K562 (cell line): ENCODE results near the gene MPHOSPH9. TPM values are rescaled to one million over a fixed set of nuclear protein-coding genes. Genes with fewer than 3 reads are reported as not detected.

Source experiments
- ATF1 ChIP-seq, 2 experiments: fragments of 450-650 bp in 1 of 2; IDR thresholded peaks; 2 replicates each; pipeline ENCODE4 v1.6.1; 2016; ENCODE audit warnings: missing compliant biosample characterization in 1 of 2, missing genetic modification characterization in 1 of 2
- BCOR ChIP-seq: fragments of 450-650 bp; IDR thresholded peaks from 2 replicates; pipeline ENCODE4 v1.6.1; 2016
- DNMT1 ChIP-seq: fragments of 450-650 bp; IDR thresholded peaks from 2 replicates; pipeline ENCODE4 v1.6.1; 2016; ENCODE audit warnings: antibody characterized with exemption, mild to moderate bottlenecking
- FOXK2 ChIP-seq, 2 experiments: fragments of 450-650 bp; IDR thresholded peaks in 1 of 2; conservative IDR thresholded peaks in 1 of 2; 2 replicates each; pipeline ENCODE4 v1.6.1; 2016; ENCODE audit warnings: low read depth in 2 of 2, mild to moderate bottlenecking in 1 of 2
- NCOA2 ChIP-seq, 2 experiments: fragments of 450-650 bp; IDR thresholded peaks; 2 replicates each; pipeline ENCODE4 v1.6.1; 2018; ENCODE audit warnings: mild to moderate bottlenecking in 2 of 2, moderate library complexity in 1 of 2; ENCODE audit not compliant: partially characterized antibody in 2 of 2
- NR1H2 ChIP-seq: sonication (generic); formaldehyde crosslinking; IDR thresholded peaks from 2 replicates; pipeline ENCODE4 v1.4.0; 2020; ENCODE audit warnings: mild to moderate bottlenecking, missing genetic modification reagents
- PTTG1 ChIP-seq: fragments of 450-650 bp; IDR thresholded peaks from 2 replicates; pipeline ENCODE4 v1.6.1; 2016; ENCODE audit warnings: low read depth, mild to moderate bottlenecking, missing genetic modification characterization, missing compliant biosample characterization
- SIX5 ChIP-seq, 2 experiments: IDR thresholded peaks; 2 replicates each; pipeline ENCODE4 v1.6.1; 2011; ENCODE audit warnings: low read length in 2 of 2, borderline replicate concordance in 1 of 2, low read depth in 1 of 2, mild to moderate bottlenecking in 1 of 2, moderate library complexity in 1 of 2; ENCODE audit not compliant: insufficient read depth in 1 of 2
- ZKSCAN8 ChIP-seq: fragments of 200-800 bp; sonication (Bioruptor generic); IDR thresholded peaks from 2 replicates; pipeline ENCODE4 v1.6.1; 2016; ENCODE audit warnings: missing genetic modification characterization, missing compliant biosample characterization
- ZNF23 ChIP-seq: fragments of 250-450 bp; sonication (Bioruptor Pico); IDR thresholded peaks from 2 replicates; pipeline ENCODE4 v1.4.0; 2020; ENCODE audit warnings: mild to moderate bottlenecking
- ZNF239 ChIP-seq: fragments of 250-450 bp; sonication (Bioruptor Pico); IDR thresholded peaks from 2 replicates; pipeline ENCODE4 v1.4.0; 2020; ENCODE audit warnings: mild to moderate bottlenecking
- ZNF3 ChIP-seq: fragments of 250-450 bp; sonication (Bioruptor Pico); IDR thresholded peaks from 2 replicates; pipeline ENCODE4 v1.5.0; 2021; ENCODE audit warnings: mild to moderate bottlenecking, moderate library complexity
- ZSCAN29 ChIP-seq: fragments of 450-650 bp; IDR thresholded peaks from 2 replicates; pipeline ENCODE4 v1.6.1; 2017
- polyA plus RNA-seq, 8 experiments: library from polyadenylated mRNA; depleted of rRNA in 4 of 8; stranded (reverse) in 5 of 8; unstranded in 3 of 8; fragments of >200 nt; fragmentation: Nextera tagmentation in 2 of 8; fragmentation: Illumina TruSeq in 1 of 8; extraction: Ambion mirVana in 2 of 8; extraction: Trizol in 1 of 8; gene quantifications; 2 replicates each; pipeline versions ENCODE4 v1.2.1 to v1.2.3, GENCODE V29; 2011 to 2014; ENCODE audit warnings: inconsistent platforms in 1 of 8, missing spikeins in 1 of 8
- total RNA-seq, 7 experiments: library from RNA; depleted of rRNA in 6 of 7; stranded (reverse); fragments of >200 nt in 6 of 7; fragmentation: Illumina TruSeq in 2 of 7; extraction: Trizol in 2 of 7; gene quantifications; 2 replicates each; pipeline versions ENCODE4 v1.2.1 to v1.2.3, GENCODE V29; 2011 to 2021; ENCODE audit warnings: low replicate concordance in 1 of 7
- TF ChIP-seq, protein P1 (sequence below): IDR thresholded peaks from 3 replicates; pipeline ENCODE4 v1.6.1; 2011; ENCODE audit warnings: borderline replicate concordance, mild to moderate bottlenecking; ENCODE audit not compliant: insufficient read length, insufficient read depth
- TF ChIP-seq, protein P2 (sequence below): sonication (generic); formaldehyde crosslinking; IDR thresholded peaks from 2 replicates; pipeline ENCODE4 v1.8.0; 2023; ENCODE audit warnings: missing genetic modification reagents, mild to moderate bottlenecking, borderline replicate concordance
- TF ChIP-seq, protein P3 (sequence below): sonication (generic); formaldehyde crosslinking; IDR thresholded peaks from 2 replicates; pipeline ENCODE4 v1.8.1; 2023; ENCODE audit warnings: missing genetic modification reagents, mild to moderate bottlenecking, borderline replicate concordance

Gene MPHOSPH9
- total and polyA plus RNA-seq, 9 of the 15 experiments (the other 6 are each of a cell fraction or from before 2014, with no cell fraction given) = 14.2 to 103 (median 54.5) TPM

DNA sequence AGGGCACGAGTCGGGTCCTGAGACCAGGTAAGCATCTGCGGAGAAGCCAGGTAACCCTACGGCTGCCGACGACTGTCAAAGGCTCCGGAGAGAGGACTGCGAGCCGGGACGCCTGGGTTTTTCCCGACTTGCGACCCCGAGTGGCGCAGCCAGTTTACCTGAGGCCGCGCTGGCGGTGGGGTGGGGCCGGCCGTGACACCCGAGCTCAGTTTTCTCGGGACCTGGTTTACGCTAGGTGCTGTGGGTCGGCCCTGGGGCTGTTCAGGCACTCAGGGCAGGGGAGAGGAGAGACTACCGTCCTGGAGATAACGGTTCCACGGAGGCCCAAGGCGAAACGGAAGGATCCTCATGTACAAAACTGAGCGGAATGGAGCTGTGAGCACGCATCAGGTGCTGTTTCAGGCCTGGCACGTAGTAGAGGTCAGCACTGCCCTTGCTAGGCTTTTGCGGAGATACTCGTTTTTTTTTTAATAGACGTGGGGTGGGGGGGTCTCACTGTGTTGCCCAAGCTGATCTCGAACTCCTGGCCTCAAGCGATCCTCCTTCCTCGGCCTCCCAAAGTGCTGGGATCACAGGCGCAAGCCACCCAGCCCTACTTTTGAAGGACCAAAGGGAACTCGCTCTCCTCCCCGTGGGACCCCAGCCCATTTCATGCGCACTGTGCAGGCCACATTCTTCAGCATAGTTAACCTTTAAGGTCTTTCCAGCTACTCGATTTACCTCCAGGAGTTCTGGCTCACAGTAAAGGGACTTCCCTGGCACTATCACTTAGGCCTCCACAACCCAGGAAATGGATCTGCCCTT is 766 bp upstream of the MPHOSPH9 start (continued):
- TF ChIP-seq ZNF239 (CRISPR knock-in tag) (no peak), ZNF3 (CRISPR knock-in tag) (no peak), FOXK2 (conservative IDR thresholded peaks at IDR 0.05 in 1 of 2, IDR thresholded peaks at IDR 0.05 in 1 of 2; ENCODE audit: low read depth in 2 of 2) (no peak), SIX5 (IDR thresholded peaks at IDR 0.05; ENCODE audit: borderline replicate concordance in 1 of 2, insufficient read depth in 1 of 2, low read depth in 1 of 2, low read length in 2 of 2) (no peak), ZSCAN29 (no peak), ZNF23 (no peak), NCOA2 (IDR thresholded peaks at IDR 0.05; ENCODE audit: partially characterized antibody in 2 of 2) (no peak), ATF1 (CRISPR knock-in tag; IDR thresholded peaks at IDR 0.05) (no peak), ATF1 (tag; IDR thresholded peaks at IDR 0.05) (no peak), NR1H2 (CRISPR knock-in tag) (no peak), DNMT1 (no peak), PTTG1 (tag) (no peak), BCOR (peak; percentile 60), ZKSCAN8 (CRISPR knock-in tag) (no peak)
- TF ChIP-seq, protein P1, sequence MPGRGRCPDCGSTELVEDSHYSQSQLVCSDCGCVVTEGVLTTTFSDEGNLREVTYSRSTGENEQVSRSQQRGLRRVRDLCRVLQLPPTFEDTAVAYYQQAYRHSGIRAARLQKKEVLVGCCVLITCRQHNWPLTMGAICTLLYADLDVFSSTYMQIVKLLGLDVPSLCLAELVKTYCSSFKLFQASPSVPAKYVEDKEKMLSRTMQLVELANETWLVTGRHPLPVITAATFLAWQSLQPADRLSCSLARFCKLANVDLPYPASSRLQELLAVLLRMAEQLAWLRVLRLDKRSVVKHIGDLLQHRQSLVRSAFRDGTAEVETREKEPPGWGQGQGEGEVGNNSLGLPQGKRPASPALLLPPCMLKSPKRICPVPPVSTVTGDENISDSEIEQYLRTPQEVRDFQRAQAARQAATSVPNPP = no peak
- TF ChIP-seq, protein P2, sequence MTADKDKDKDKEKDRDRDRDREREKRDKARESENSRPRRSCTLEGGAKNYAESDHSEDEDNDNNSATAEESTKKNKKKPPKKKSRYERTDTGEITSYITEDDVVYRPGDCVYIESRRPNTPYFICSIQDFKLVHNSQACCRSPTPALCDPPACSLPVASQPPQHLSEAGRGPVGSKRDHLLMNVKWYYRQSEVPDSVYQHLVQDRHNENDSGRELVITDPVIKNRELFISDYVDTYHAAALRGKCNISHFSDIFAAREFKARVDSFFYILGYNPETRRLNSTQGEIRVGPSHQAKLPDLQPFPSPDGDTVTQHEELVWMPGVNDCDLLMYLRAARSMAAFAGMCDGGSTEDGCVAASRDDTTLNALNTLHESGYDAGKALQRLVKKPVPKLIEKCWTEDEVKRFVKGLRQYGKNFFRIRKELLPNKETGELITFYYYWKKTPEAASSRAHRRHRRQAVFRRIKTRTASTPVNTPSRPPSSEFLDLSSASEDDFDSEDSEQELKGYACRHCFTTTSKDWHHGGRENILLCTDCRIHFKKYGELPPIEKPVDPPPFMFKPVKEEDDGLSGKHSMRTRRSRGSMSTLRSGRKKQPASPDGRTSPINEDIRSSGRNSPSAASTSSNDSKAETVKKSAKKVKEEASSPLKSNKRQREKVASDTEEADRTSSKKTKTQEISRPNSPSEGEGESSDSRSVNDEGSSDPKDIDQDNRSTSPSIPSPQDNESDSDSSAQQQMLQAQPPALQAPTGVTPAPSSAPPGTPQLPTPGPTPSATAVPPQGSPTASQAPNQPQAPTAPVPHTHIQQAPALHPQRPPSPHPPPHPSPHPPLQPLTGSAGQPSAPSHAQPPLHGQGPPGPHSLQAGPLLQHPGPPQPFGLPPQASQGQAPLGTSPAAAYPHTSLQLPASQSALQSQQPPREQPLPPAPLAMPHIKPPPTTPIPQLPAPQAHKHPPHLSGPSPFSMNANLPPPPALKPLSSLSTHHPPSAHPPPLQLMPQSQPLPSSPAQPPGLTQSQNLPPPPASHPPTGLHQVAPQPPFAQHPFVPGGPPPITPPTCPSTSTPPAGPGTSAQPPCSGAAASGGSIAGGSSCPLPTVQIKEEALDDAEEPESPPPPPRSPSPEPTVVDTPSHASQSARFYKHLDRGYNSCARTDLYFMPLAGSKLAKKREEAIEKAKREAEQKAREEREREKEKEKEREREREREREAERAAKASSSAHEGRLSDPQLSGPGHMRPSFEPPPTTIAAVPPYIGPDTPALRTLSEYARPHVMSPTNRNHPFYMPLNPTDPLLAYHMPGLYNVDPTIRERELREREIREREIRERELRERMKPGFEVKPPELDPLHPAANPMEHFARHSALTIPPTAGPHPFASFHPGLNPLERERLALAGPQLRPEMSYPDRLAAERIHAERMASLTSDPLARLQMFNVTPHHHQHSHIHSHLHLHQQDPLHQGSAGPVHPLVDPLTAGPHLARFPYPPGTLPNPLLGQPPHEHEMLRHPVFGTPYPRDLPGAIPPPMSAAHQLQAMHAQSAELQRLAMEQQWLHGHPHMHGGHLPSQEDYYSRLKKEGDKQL = no peak
- TF ChIP-seq, protein P3, sequence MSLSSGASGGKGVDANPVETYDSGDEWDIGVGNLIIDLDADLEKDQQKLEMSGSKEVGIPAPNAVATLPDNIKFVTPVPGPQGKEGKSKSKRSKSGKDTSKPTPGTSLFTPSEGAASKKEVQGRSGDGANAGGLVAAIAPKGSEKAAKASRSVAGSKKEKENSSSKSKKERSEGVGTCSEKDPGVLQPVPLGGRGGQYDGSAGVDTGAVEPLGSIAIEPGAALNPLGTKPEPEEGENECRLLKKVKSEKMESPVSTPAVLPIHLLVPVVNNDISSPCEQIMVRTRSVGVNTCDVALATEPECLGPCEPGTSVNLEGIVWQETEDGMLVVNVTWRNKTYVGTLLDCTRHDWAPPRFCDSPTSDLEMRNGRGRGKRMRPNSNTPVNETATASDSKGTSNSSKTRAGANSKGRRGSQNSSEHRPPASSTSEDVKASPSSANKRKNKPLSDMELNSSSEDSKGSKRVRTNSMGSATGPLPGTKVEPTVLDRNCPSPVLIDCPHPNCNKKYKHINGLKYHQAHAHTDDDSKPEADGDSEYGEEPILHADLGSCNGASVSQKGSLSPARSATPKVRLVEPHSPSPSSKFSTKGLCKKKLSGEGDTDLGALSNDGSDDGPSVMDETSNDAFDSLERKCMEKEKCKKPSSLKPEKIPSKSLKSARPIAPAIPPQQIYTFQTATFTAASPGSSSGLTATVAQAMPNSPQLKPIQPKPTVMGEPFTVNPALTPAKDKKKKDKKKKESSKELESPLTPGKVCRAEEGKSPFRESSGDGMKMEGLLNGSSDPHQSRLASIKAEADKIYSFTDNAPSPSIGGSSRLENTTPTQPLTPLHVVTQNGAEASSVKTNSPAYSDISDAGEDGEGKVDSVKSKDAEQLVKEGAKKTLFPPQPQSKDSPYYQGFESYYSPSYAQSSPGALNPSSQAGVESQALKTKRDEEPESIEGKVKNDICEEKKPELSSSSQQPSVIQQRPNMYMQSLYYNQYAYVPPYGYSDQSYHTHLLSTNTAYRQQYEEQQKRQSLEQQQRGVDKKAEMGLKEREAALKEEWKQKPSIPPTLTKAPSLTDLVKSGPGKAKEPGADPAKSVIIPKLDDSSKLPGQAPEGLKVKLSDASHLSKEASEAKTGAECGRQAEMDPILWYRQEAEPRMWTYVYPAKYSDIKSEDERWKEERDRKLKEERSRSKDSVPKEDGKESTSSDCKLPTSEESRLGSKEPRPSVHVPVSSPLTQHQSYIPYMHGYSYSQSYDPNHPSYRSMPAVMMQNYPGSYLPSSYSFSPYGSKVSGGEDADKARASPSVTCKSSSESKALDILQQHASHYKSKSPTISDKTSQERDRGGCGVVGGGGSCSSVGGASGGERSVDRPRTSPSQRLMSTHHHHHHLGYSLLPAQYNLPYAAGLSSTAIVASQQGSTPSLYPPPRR (CRISPR knock-in tag) = no peak
